Large intestine (tissue), 12 donors: Measurements from ENCODE around the gene MFN1. TPM values are rescaled to one million over a fixed set of nuclear protein-coding genes. Genes with fewer than 3 reads are reported as not detected.
A peak's percentile ranks its signal among the peaks of the same experiment; 100 is the strongest.
"Not testable (repeated sequence)": the region's sequence is repeated elsewhere in the genome, so short reads cannot be mapped to it uniquely, and the experiment has no call there.

Experiments used
- DNase-seq, 2 donors: peaks; one replicate each; pipeline versions ENCODE4 v3.0.0 to v3.0.0-alpha.2; 2013
- H3K27ac ChIP-seq: one replicate; pipeline ENCODE4 v1.5.1; 2013; ENCODE audit warnings: low read length
- H3K27me3 ChIP-seq: 2 replicates; pipeline ENCODE4 v1.6.1; 2013; ENCODE audit warnings: low read length; ENCODE audit not compliant: control insufficient read depth, insufficient read depth
- H3K36me3 ChIP-seq: 2 replicates; pipeline ENCODE4 v1.6.1; 2013; ENCODE audit warnings: low read length; ENCODE audit not compliant: control insufficient read depth, insufficient read depth
- H3K4me1 ChIP-seq: one replicate; pipeline ENCODE4 v1.6.1; 2013; ENCODE audit warnings: low read length; ENCODE audit not compliant: control insufficient read depth, insufficient read depth
- H3K4me3 ChIP-seq: one replicate; pipeline ENCODE4 v1.5.1; 2013; ENCODE audit warnings: low read length
- H3K9me3 ChIP-seq: one replicate; pipeline ENCODE4 v1.6.1; 2013; ENCODE audit warnings: mild to moderate bottlenecking, low read depth, low read length, moderate library complexity; ENCODE audit not compliant: control insufficient read depth
- WGBS: methylation state at CpG from one replicate; pipeline ENCODE4 v1.1.5; 2013; ENCODE audit warnings: low lambda C conversion rate; ENCODE audit not compliant: insufficient coverage; 5-methylcytosine and 5-hydroxymethylcytosine counted together
- long read RNA-seq, 11 donors: transcript quantifications; one replicate each; lab custom pipeline, GENCODE V29; 2026
- polyA plus RNA-seq: library from polyadenylated mRNA; unstranded; fragments of 120-200 nt; gene quantifications from one replicate; pipeline ENCODE4 v1.2.1, GENCODE V29; 2013

MFN1 gene
- 38.8 TPM for polyA plus RNA-seq
- long read RNA-seq, donor 1, partial matches to known transcripts, result 9 of 9 reads
- long read RNA-seq, donor 1, other reads (novel, unspliced or antisense), result 0 of 9 reads
- long read RNA-seq, donor 2, full-length matches to known transcripts, result 2 of 9 reads
- long read RNA-seq, donor 2, partial matches to known transcripts, result 7 of 9 reads
- long read RNA-seq, donor 2, other reads (novel, unspliced or antisense), result 0 of 9 reads
- long read RNA-seq, donor 3, result 0 reads
- long read RNA-seq, donor 4, result 0 reads
- long read RNA-seq, donor 5, full-length matches to known transcripts, result 4 of 4 reads
- long read RNA-seq, donor 5, partial matches to known transcripts, result 0 of 4 reads
- long read RNA-seq, donor 5, other reads (novel, unspliced or antisense), result 0 of 4 reads
- long read RNA-seq, donor 6, result 0 reads
- long read RNA-seq, donor 7, full-length matches to known transcripts, result 1 of 1 reads
- long read RNA-seq, donor 7, partial matches to known transcripts, result 0 of 1 reads
- long read RNA-seq, donor 7, other reads (novel, unspliced or antisense), result 0 of 1 reads
- long read RNA-seq, donor 8, full-length matches to known transcripts, result 6 of 6 reads
- long read RNA-seq, donor 8, partial matches to known transcripts, result 0 of 6 reads
- long read RNA-seq, donor 8, other reads (novel, unspliced or antisense), result 0 of 6 reads
- long read RNA-seq, donor 9, full-length matches to known transcripts, result 2 of 2 reads
- long read RNA-seq, donor 9, partial matches to known transcripts, result 0 of 2 reads
- long read RNA-seq, donor 9, other reads (novel, unspliced or antisense), result 0 of 2 reads
- long read RNA-seq, donor 10, full-length matches to known transcripts, result 3 of 3 reads
- long read RNA-seq, donor 10, partial matches to known transcripts, result 0 of 3 reads
- long read RNA-seq, donor 10, other reads (novel, unspliced or antisense), result 0 of 3 reads
- long read RNA-seq, donor 11, full-length matches to known transcripts, result 2 of 2 reads
- long read RNA-seq, donor 11, partial matches to known transcripts, result 0 of 2 reads
- long read RNA-seq, donor 11, other reads (novel, unspliced or antisense), result 0 of 2 reads

DNA sequence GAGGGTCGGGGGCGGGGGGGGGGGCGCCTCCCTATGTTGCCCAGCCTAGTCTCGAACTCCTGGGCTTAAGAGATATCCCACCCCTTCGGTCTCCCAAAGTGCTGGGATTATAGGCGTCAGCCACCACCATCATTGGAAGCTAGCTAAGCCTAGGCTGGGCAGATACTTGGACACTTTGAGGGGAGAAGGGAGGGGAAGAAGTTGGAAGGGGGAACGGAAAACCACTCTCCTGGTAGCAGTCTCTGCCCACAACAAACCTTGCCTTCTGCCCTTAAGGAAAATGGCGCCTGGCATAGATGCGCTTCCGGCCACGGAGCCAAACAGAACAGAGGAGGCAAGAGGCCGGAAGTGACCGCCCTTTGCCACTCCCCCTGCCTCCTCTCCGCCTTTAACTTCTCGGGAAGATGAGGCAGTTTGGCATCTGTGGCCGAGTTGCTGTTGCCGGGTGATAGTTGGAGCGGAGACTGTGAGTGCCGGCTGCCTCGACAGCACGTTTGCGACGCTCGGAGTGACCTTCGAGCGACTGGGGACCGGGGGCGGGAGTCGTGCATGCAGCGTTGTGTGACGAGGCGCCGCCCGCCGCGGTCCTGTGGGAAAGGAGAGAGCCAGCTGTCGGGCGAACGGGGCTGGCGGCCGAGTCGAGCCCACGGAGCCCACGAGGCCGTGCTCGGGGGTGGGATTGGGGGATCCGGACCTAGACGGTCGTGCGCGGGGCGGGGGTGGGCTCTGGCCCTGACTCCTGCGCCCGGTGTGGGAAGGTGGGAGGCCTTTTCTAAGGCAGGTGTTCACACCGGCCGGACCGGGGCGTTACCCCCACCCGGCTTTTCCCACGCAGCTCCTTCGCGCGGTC lies at the start of gene MFN1:
Gene MFN1, plus strand, starts transcription at position 365 of the 850 bp plus-strand sequence. CDS start 1,143 bp downstream, outside the sequence.
- Histone ChIP-seq H3K4me1 (peaks cover 3% of the 10 kb centered on the region), H3K27me3 (no peaks in the 10 kb centered on the region), H3K27ac (peak within 1 kb of the TSS; percentile 83), H3K4me3 (peak within 1 kb of the TSS; percentile 76), H3K36me3 (peaks cover 11% of the 10 kb centered on the region), H3K9me3 (no peaks in the 10 kb centered on the region)
- peak; percentile 94 to 97 for DNase-seq
- no CpG with 5 or more reads among the region's 63 CpGs for WGBS

DNA sequence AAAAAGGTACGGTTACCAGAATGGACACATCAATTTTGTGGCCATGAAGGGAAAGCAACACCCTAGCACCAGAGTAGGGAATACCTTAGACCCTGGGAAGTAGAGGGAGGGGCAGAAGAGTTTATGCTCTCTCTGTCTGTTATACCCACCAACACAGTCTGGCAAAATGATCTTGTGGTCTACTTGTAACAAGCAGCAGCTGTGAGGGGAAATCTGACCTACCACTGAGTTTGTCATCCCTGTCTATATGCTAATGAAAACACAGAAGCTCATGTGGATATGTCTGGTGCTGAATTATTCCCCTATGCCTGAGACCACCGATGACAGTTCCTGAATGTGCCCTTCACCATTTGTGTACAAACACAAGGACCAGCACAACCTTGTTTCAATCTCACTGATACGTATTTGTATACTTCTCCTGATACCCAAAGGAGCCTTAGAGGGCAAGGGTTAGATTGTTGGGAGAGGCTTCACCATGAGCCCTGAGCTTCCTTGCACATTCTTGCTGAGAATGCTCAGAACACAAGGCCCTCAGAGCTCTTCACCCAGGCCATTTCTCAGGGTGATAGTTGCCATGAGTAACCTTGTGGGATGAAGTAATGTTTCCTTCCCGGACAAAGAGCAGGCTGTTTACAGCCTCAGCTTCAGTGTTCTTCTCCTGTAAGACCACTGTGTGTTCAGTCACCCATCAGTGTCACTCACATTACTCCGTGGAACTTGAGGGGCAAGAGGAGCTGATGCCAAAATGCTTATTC lies 49.4 kb upstream of the MFN1 start:
- H3K27me3 ChIP-seq, result no peaks in the 10 kb centered on the region
- H3K36me3 ChIP-seq, result no peaks in the 10 kb centered on the region
- no peak overlapping the region for H3K27ac ChIP-seq
- no peak overlapping the region for H3K4me3 ChIP-seq
- H3K4me1 ChIP-seq, result no peaks in the 10 kb centered on the region
- H3K9me3 ChIP-seq, result no peaks in the 10 kb centered on the region
- DNase-seq, result peak in 1 of 2 donors; percentile 4
- 100% methylated on average over 1 of the region's 5 CpGs for WGBS

GRCh38 chr3:179299316-179299715 lies 48.2 kb upstream of the MFN1 start:
- H3K9me3 ChIP-seq, result no peaks in the 10 kb centered on the region
- 60% methylated on average over 1 of the region's 2 CpGs for WGBS

DNA sequence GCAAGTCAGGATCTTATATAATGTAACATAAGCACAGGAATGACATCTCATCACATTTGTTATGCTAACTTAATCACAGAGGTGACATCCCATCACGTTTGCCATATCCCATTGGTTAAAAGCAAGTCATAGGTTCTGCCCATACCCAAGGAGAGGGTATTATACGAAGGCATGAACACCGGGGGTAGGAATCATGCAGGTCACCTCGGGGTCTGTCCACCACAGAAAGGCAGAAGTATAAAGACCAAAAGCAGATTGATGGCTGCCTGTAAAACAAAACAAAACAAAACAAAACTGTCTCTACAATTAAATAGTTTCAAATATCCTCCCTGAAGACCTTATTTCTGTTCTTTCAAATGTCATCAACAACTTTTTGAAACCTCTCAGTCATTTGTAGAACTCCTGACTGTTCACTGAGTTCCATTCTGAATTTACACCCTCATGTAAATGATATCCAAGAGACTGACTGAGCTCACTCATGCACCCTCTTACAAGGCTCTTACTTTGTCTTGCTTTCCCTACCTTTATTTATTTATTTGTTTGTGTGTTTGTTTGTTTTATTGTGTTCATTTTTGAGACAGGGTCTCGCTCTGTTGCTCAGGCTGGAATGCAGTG lies 47.4 kb upstream of the MFN1 start:
- no peaks in the 10 kb centered on the region for H3K4me1 ChIP-seq
- no peak overlapping the region for H3K4me3 ChIP-seq
- no CpG with 5 or more reads among the region's 5 CpGs for WGBS
- no peak overlapping the region for H3K27ac ChIP-seq
- DNase-seq, result no peak
- H3K9me3 ChIP-seq, result no peaks in the 10 kb centered on the region
- no peaks in the 10 kb centered on the region for H3K36me3 ChIP-seq
- no peaks in the 10 kb centered on the region for H3K27me3 ChIP-seq

More at GRCh38 chr3:179299316-179299715, 48.2 kb upstream of the MFN1 start:
- Histone ChIP-seq H3K27me3 (no peaks in the 10 kb centered on the region), H3K4me1 (no peaks in the 10 kb centered on the region), H3K4me3 (no peak overlapping the region), H3K36me3 (no peaks in the 10 kb centered on the region), H3K27ac (no peak overlapping the region)
- no peak for DNase-seq

GRCh38 chr3:179301645-179302044 lies 45.9 kb upstream of the MFN1 start:
- Histone ChIP-seq H3K36me3 (no peaks in the 10 kb centered on the region), H3K4me3 (no peak overlapping the region), H3K9me3 (no peaks in the 10 kb centered on the region), H3K27me3 (no peaks in the 10 kb centered on the region), H3K27ac (no peak overlapping the region), H3K4me1 (no peaks in the 10 kb centered on the region)
- DNase-seq, result no peak
- WGBS, result 100% methylated on average over 1 of the region's 3 CpGs

DNA sequence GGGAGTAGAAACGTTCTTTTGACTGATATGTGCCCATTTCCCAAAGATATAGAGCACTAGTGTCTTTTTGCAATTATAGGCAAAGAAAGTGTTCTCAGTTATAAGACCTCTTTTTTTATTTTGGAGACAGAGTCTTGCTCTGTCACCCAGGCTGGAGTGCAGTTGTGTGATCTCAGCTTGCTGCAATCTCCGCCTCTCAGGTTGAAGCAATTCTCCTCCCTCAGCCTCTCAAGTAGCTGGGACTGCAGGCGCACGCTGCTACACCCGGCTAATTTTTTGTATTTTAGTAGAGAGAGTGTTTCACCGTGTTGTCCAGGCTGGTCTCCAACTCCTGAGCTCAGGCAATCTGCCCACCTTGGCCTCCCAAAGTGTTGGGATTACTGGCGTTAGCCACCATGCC lies 45.4 kb upstream of the MFN1 start:
- no CpG with 5 or more reads among the region's 7 CpGs for WGBS
- Histone ChIP-seq H3K4me1 (no peaks in the 10 kb centered on the region), H3K4me3 (no peak overlapping the region), H3K27me3 (no peaks in the 10 kb centered on the region), H3K9me3 (no peaks in the 10 kb centered on the region), H3K36me3 (no peaks in the 10 kb centered on the region), H3K27ac (no peak overlapping the region)
- DNase-seq, result no peak

DNA sequence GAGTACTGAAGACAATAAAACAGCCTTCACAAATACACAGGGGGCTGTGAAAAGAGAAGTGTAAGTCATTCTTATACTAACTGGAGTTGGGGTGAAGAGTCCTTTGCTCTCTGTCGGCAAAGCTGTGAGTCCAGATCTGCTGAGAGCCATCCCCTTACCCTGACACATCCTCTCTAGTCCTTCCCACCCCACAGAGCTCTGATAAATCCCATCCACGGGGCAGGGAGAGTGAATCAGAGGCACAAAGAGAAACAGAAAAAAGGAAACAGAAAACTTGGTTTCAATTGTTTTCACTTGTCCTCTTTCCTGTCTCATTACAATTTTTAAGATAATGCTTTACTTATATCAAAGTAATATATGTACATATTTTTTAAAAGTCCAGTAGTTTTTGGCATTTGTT lies 42.9 kb upstream of the MFN1 start:
- WGBS, result no CpG with 5 or more reads among the region's 2 CpGs

GRCh38 chr3:179307362-179307761 lies 40.1 kb upstream of the MFN1 start:
- no CpG with 5 or more reads among the region's 2 CpGs for WGBS
- H3K9me3 ChIP-seq, H3K4me3 ChIP-seq, H3K27ac ChIP-seq, H3K27me3 ChIP-seq, DNase-seq, H3K36me3 ChIP-seq, H3K4me1 ChIP-seq: not testable (repeated sequence)

More for the DNA sequence above, 42.9 kb upstream of the MFN1 start:
- Histone ChIP-seq H3K4me1 (no peaks in the 10 kb centered on the region), H3K4me3 (no peak overlapping the region), H3K27me3 (no peaks in the 10 kb centered on the region), H3K27ac (no peak overlapping the region), H3K36me3 (no peaks in the 10 kb centered on the region), H3K9me3 (no peaks in the 10 kb centered on the region)
- DNase-seq, result no peak

DNA sequence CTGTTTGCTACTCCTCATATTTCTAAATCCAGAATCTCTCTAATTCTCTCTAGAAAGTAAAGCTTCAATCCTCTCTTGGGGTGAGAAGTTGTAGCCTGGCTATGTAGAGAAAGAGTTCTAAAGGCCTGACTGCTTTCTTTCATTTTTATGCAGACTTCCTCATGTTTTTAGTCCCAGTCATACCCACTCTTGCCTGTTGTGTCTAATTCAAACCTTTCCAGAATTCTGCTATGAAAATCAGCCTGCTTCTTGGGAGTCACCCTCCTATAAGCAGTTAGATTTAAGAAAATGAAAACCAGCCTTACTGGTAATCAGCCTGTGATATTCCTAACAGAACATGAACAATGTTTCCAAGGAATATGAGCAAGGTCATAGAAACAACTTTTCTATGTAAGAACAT lies 39.5 kb upstream of the MFN1 start:
- DNase-seq, result no peak
- H3K36me3 ChIP-seq, result no peaks in the 10 kb centered on the region

More for the DNA sequence above, 39.5 kb upstream of the MFN1 start:
- H3K27ac ChIP-seq, result no peak overlapping the region
- H3K4me3 ChIP-seq, result no peak overlapping the region
- no peaks in the 10 kb centered on the region for H3K27me3 ChIP-seq
- no peaks in the 10 kb centered on the region for H3K4me1 ChIP-seq
- no peaks in the 10 kb centered on the region for H3K9me3 ChIP-seq
